ENCODE measurements around the gene CACNG8. TPM values are rescaled to one million over a fixed set of nuclear protein-coding genes. Genes with fewer than 3 reads are reported as not detected.

CACNG8 gene
- total RNA-seq, 1 donor from 2014 or later = not detected

GRCh38 chr19:53961523-53962356, 997 bp upstream of the CACNG8 start:
- intact Hi-C loops (cut with micrococcal nuclease) = no loop called here
- ChIA-PET POLR2A (interaction anchor here (0.7 kb wide), 1 partner anchor 22 kb away, joined by 3 read pairs; no protein-coding TSS in a partner anchor), CTCF (no interaction called here)
- H3K27ac Mint-ChIP-seq = no peak overlapping the region
- DNase-seq = no peak
- no peaks in the 10 kb centered on the region for H3K9me3 Mint-ChIP-seq
- no peak for TF ChIP-seq CTCF (IDR thresholded peaks at IDR 0.05)
- H3K27me3 Mint-ChIP-seq = peaks cover 66% of the 10 kb centered on the region
- no peak overlapping the region for H3K4me3 Mint-ChIP-seq
- ATAC-seq (ENCODE audit: low read depth) = no peak
- no peaks in the 10 kb centered on the region for H3K36me3 Mint-ChIP-seq (ENCODE audit: low read depth)
- H3K4me1 Mint-ChIP-seq = peaks cover 2% of the 10 kb centered on the region

- H3K27ac Mint-ChIP-seq = no peak overlapping the region
- CTCF ChIA-PET = no interaction called here
These were observed 2.4 kb downstream of the CACNG8 start for GRCh38 chr19:53965091-53965490.

DNA sequence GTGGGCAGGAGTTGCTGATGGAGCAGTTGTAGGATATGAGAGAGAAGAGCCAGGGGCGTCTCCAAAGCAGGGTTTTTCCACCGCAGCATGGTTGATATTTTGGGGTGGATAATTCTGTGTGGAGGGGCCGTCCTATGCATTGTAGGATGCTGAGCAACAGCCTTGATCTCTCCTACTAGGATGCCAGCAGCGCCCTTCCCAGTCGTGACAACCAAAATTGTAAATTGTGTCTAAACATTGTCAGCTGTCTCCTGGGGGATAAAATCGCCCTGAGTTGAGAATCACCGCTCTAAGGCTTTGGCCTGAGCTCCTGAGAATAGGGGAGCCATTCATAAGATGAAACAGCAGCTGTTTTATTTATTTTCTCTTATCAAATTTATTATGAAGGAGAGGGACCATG, 4.2 kb downstream of the CACNG8 start:
- Mint-ChIP-seq H3K9me3 (no peaks in the 10 kb centered on the region), H3K4me3 (no peak overlapping the region), H3K27ac (no peak overlapping the region), H3K36me3 (ENCODE audit: low read depth) (no peaks in the 10 kb centered on the region), H3K4me1 (peaks cover 2% of the 10 kb centered on the region), H3K27me3 (peaks cover 30% of the 10 kb centered on the region)
- intact Hi-C loops (cut with micrococcal nuclease) = no loop called here
- TF ChIP-seq CTCF (IDR thresholded peaks at IDR 0.05) = no peak
- CTCF ChIA-PET = no interaction called here
- no peak for DNase-seq
- no peak for ATAC-seq (ENCODE audit: low read depth)
- POLR2A ChIA-PET = no interaction called here

More at GRCh38 chr19:53965091-53965490, 2.4 kb downstream of the CACNG8 start:
- POLR2A ChIA-PET = no interaction called here
- Mint-ChIP-seq H3K9me3 (no peaks in the 10 kb centered on the region), H3K4me1 (peaks cover 2% of the 10 kb centered on the region), H3K4me3 (no peak overlapping the region), H3K27me3 (peaks cover 45% of the 10 kb centered on the region), H3K36me3 (ENCODE audit: low read depth) (no peaks in the 10 kb centered on the region)
- no peak for ATAC-seq (ENCODE audit: low read depth)
- DNase-seq = no peak
- intact Hi-C loops (cut with micrococcal nuclease) = no loop called here
- TF ChIP-seq CTCF (IDR thresholded peaks at IDR 0.05) = no peak

- intact Hi-C loops (cut with micrococcal nuclease) = no loop called here
- CTCF ChIA-PET = no interaction called here
- H3K27ac Mint-ChIP-seq = no peak overlapping the region
- ATAC-seq (ENCODE audit: low read depth) = no peak
- peaks cover 21% of the 10 kb centered on the region for H3K27me3 Mint-ChIP-seq
- POLR2A ChIA-PET = no interaction called here
- DNase-seq = no peak
- TF ChIP-seq CTCF (IDR thresholded peaks at IDR 0.05) = no peak
- H3K36me3 Mint-ChIP-seq (ENCODE audit: low read depth) = no peaks in the 10 kb centered on the region
- H3K9me3 Mint-ChIP-seq = no peaks in the 10 kb centered on the region
- H3K4me1 Mint-ChIP-seq = no peaks in the 10 kb centered on the region
- H3K4me3 Mint-ChIP-seq = no peak overlapping the region
These were observed 6.6 kb downstream of the CACNG8 start for GRCh38 chr19:53969366-53969765.

GRCh38 chr19:53971673-53972072, 8.9 kb downstream of the CACNG8 start:
- Mint-ChIP-seq H3K27me3 (peaks cover 10% of the 10 kb centered on the region), H3K9me3 (no peaks in the 10 kb centered on the region), H3K36me3 (ENCODE audit: low read depth) (no peaks in the 10 kb centered on the region), H3K4me3 (no peak overlapping the region), H3K4me1 (no peaks in the 10 kb centered on the region), H3K27ac (no peak overlapping the region)
- no peak for TF ChIP-seq CTCF (IDR thresholded peaks at IDR 0.05)
- ChIA-PET POLR2A (interaction anchor here (0.7 kb wide), 1 partner anchor 1061 kb away, joined by 6 read pairs; no protein-coding TSS in a partner anchor), CTCF (no interaction called here)
- ATAC-seq (ENCODE audit: low read depth) = no peak
- no peak for DNase-seq
- intact Hi-C loops (cut with micrococcal nuclease) = no loop called here

All from activated B cell treated with CpG ODN at 0.5 μM for 24 hours (primary cell).